HG02678 (cell line): Measurements from ENCODE around the gene YWHAG.
"Not testable (repeated sequence)": the region's sequence is repeated elsewhere in the genome, so short reads cannot be mapped to it uniquely, and the experiment has no call there.

Experiments
- ATAC-seq: cut with Tn5 transposase; IDR thresholded peaks from one replicate; pipeline ENCODE4 v1.9.1; 2021; ENCODE audit warnings: mild to moderate bottlenecking, moderate library complexity; ENCODE audit not compliant: unreplicated experiment

Gene YWHAG

DNA sequence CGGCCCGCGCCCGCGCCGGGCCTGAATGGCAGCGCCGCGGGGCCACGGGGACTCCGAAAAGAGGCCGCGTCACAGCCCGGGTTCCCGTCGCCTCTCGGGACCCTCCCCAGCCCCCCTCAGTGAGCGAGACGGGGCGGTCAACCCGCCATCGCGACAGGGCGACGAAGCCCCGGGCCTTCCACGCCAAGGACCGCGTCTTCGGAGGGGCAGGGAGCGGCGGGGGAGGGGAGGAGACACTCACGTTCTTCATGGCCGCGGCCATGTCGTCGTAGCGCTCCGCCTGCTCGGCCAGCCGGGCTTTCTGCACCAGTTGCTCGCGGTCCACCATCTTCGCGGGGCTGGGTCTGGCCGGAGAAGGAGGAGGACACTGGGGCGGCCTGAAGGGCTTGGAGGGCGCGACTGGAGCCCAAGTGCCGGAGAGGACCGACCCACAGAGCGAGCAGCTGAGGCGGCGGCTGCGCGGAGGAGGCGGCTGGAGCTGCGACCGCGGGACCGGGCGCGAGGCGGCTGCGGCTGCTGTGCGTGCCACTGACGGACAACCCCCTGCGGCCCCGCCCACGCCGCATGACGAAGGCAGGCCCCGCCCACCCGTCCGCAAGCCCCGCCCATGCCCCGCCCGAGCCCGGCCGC, at the start of gene YWHAG:
TSS of gene YWHAG (minus strand) at position 511 of the 630 bp plus-strand sequence. CDS start at position 328, 183 bp downstream.
- peak; percentile 67 for ATAC-seq

DNA sequence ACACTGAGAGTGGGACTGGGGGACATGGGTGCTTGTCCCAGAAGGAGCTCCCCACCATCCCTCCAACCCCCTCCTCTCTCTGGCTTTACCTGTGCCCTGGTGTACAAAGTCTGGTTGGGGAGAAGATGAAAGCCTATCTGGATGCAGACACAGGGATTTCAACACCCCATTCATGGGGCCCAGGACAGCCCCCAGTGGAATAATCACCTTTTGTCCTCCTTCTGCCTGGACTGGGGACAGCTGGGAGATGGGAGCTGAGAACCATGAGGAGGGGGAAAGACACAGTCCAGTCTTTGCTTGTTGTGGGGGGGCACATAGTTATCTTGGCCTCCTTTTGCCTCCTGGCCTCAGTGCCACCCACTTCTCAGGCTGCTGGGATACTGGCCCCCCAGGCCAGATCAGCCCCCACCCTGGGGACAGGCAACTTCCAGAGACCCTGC, 49.4 kb upstream of the YWHAG start:
- ATAC-seq, result no peak

DNA sequence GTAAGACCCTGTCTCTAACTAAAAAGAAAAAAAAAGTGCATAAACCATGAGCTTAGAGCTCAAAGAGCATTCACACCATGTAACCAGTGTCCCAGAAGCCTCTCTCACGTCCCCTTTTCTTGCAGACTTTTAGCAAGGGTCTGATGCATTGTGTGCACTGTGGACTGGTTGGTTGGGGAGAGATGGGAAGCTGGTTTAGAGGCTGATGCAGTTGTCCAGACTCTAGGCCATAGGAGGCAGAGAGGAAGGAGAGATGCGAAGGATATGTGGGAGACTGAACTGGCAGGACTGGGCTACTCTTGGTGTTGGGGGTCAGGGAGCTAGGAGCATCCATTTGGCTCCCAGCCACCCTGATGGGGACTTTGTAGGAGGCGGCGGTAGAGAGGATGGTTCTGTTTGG, 48.9 kb upstream of the YWHAG start:
- ATAC-seq, result no peak

DNA sequence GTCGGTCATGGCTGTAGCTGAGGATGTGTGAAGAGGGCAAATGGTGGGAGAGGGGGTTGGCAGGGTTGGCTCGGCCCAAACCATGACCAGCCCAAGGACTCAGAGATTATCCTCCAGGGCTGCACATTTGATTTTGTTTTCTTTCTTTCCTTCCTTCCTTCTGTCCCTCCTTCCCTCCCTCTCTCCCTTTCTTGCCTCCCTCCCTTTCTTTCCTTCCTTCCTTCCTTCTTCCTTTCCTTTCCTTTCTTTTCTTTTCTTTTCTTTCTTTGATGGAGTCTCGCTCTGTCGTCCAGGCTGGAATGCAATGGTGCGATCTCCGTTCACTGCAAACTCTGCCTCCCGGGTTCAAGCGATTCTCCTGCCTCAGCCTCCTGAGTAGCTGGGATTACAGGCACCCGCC, 46.9 kb upstream of the YWHAG start:
- ATAC-seq, result no peak

DNA sequence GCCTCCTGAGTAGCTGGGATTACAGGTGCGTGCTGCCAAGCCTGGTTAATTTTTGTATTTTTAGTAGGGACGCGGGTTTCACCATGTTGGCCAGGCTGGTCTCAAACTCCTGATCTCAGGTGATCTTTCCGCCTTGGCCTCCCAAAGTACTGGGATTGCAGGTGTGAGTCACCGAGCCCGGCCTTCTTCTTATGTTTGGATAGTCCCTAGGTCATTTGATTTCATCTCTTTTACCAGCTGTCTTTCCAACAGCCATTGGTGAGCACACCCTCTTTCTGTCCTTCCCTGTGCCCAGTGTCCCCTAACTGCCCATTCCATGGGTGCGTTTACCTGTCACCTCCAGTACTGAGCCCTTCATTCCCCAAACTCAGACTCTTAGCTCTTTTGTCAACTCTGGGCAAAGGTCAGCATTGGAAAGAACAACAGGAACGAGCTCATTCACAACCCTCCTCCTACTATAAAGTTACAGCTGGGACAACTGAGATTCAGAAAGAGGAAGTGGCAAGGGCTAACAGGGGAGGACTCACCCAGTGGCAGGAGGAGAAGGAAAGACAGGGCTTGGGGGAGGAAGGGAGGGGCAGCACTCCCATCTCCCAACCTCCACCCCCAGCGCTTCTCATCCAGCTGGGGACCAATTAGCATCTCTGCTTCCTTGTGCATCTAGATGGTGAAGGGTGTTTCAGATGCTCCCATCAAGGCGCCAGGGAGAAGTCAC, 45.1 kb upstream of the YWHAG start:
- no peak for ATAC-seq

DNA sequence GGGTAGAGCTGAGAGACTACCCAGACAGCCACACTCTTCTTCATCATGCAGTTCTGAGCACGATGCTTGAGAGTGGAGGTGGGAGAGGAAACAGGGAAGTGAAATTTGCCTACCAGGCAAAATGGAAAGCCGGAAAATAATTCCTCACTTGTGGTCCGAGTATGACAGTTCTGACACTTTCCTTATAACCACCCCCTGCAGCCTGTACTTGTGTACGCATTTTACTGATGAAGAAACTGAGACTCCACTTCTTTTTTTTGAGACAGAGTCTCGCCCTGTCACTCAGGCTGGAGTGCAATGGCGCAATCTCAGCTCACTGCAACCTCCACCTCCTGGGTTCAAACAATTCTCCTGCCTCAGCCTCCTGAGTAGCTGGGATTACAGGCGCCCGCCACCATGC, 44.3 kb upstream of the YWHAG start:
- ATAC-seq, result not testable (repeated sequence)

DNA sequence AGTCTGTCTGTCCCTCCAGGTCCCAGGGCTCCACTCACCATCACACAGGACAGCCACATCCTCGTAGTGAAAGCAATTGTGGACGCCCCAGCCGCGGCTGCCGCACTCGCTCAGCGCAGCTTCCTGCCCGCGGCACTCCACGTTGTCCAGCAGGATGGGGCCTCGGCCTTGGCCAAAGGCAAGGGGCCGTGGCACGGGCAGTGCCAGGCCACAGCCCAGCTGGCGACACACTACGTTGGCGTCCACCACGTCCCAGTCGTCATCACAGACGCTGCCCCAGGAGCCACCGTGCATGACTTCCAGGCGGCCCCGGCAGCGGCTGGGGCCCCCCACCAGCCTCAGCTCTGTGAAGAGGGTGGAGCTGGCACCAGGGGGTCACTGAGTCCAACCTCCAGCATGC, 41.5 kb upstream of the YWHAG start:
- no peak for ATAC-seq

DNA sequence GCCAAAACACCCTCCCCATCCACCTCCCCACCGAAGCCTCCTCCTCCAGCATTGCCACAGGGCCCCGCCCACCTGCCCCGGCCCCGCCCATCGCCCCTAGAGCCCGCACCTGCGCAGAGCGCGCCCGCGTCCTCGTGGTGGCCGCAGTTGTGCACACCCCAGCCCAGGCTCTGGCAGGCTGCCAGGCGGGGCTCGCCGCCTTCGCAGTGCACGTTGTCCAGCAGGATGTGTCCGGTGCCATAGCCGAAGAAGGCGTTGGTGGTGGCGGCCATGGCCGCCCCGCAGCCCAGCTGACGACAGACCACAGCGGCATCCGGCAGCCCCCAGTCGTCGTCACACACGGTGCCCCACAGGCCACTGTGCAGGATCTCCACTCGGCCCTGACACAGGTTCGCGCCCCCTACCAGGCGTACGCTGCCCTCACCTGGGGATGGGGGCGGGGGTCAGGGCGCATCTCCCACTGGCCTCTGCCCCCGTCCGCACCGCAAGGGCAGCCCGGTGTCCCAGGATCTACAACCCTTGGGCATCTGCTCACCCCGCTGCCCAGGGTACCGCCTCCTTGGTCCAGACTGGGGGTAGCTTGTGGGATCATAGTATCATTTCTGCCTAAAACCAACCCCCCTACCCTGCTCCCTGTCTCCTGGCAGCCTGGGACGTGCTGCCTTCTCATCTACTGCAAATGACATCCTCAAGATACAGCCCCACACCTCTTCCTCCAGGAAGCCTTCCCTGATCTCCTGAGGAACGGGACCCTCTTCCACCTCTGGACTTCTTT, 38.8 kb upstream of the YWHAG start:
- ATAC-seq, result peak; percentile 30

DNA sequence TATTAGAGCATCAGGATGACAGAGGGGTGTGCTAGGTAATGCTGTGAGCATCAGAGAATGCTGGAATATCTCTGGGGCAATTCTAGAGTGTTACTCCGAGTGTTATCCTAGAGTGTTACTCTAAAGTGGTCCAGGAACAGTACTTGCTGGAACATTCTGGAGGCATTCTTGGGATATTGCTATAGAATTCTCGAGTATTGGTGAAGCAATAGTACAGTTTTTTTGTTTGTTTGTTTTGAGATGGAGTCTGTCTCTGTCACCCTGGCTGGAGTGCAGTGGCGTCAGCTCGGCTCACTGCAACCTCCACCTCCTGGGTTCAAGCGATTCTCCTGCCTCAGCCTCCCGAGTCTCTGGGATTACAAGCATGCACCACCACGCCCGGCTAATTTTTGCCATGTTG, 38.1 kb upstream of the YWHAG start:
- no peak for ATAC-seq

DNA sequence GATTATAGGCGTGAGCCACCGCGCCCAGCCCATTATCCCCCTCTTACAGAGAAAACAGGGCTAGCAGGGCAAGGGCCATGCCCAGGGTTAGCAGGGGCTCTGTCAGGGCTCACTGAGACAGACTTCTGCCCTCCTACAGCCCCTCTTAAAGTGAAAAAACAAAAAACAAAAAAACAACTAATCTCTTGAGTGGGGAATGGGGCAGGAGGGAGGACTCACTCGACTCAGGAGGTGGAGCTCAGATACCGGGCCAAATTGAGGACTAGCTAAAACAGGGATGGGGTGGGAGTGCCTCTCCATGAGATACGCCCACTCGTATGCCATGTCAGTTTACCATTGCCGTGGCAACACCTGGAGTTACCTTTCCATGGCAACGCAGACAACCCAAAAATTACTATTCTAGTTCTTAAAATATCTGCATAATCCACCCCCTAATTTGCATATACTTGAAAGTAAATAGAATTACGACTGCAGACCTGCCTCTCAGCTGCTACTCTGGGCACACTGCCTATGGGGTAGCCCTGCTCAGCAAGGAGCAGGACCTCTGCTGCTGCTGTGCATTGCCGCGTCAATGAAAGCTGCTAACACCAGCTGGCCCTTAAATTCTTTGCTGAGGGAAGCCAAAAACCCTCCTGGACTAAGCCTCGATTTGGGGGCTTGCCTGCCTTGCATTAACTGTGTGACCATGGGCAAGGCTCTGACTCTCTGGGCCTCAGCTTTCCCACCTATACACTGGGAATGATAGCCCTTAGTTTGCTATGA, 37.4 kb upstream of the YWHAG start:
- no peak for ATAC-seq

DNA sequence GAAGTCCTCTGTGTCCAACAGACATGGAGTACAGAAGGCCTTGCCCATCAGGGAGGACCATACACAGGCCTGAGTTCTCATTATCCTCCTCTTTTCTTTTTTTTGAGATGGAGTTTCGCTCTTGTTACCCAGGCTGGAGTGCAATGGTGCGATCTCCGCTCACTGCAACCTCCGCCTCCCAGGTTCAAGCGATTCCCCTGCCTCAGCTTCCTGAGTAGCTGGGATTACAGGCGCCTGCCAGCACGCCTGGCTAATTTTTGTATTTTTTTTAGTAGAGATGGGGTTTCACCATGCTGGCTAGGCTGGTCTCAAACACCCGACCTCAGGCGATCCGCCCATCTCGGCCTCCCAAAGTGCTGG, 36.8 kb upstream of the YWHAG start:
- ATAC-seq, result not testable (repeated sequence)

DNA sequence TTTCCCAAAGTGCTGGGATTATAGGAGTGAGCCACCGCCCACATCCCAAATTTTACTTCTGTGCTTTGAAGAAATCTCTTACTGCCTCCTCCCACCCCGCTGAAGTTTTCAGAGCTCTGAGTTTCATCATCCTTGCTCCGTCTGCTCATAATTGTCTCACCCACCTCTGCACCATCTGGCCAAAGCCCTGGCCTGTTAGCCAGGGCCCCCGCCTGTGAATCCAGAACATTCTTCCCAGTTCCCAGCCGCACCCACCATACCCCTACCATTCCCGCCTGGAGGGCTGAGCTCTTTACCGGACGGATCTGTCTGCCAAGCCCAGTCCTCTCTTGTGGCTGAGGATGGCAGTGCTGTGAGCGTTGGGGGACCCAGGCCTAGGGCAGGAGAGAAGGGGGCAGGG, 36.2 kb upstream of the YWHAG start:
- ATAC-seq, result no peak

DNA sequence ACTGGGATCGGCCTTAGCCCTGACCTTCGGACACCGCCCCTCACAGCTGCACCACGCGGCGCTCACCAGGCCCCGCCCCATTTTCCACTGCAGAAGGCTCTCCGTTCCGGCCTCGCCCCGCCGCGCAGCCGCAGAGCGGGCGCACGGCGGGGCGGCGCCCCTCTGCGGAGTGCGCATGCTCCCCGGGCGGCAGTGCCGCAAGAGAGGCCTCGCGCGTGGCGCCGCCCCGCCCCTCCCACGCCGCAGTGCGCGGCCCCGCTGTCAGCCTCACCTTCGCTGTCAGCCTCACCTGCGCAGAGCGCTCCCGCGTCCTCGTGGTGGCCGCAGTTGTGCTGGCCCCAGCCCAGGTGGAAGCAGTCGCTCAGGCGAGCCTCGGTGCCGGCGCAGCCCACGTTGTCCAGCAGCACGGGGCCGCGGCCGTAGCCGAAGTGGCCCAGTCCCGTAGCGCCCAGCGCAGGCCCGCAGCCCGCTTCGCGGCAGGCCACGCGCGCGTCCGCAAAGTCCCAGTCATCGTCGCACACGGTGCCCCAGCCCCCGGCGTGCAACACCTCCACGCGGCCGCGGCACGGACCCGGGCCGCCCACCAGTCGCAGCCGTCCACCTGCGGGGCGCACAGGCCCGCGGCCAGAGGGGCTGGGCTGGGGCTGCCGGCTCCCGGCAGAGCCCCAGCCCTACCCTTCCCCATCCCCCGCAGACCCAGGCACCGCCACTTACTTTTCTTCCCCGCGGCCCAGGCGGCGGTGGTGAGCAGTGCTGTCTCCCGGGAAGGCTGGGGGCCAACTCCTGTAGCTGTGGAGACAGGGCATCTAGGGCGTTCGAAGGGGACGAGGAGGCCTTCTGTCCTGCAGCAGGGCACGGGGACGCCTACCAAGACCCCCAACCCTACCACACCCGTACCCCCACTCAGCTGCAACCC, 34.6 kb upstream of the YWHAG start:
- peak; percentile 86 for ATAC-seq

DNA sequence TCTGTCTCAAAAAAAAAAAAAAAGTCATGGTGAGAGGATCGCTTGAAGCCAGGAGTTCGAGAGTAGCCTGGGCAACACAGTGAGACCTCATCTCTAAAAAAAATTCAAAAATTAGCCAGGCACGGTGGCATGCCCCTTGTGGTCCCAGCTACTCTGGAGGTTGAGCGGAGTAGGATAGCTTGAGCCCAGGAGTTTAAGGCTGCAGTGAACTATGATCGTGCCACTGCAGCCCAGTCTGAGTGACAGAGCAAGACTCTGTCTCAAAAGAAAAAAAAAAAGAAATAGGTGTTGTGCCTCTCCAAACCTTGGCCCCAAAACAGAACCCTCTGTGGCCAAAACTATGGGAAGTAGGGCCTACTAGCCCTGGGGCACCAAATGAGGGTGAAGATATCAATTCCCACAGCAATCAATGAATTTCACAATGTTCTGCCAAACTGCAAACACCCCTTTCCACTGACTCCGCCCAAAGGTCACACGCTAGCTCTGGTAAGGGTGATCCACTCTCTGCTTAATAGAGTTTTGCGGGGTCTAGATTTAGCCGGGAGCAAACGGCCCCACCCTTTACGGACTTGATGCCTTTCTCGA, 33.8 kb upstream of the YWHAG start:
- ATAC-seq, result no peak

DNA sequence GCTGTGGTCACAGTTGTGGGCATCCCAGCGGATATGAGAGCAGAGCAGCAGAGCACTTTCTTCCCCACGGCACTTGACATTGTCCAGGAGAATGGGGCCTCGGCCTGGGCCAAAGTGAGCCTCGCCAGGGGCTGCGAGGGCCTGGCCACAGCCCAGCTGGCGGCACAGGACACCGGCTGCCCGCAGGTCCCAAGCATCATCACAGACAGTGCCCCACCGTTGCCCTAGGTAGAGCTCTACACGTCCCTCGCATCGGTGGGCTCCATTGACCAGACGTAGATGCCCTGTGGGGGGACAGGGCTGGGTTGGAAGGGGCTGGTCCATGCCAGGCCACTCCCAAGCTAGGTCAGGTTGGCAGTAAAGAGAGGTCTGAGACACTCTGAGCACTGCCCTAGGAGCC, 31.3 kb upstream of the YWHAG start:
- no peak for ATAC-seq

DNA sequence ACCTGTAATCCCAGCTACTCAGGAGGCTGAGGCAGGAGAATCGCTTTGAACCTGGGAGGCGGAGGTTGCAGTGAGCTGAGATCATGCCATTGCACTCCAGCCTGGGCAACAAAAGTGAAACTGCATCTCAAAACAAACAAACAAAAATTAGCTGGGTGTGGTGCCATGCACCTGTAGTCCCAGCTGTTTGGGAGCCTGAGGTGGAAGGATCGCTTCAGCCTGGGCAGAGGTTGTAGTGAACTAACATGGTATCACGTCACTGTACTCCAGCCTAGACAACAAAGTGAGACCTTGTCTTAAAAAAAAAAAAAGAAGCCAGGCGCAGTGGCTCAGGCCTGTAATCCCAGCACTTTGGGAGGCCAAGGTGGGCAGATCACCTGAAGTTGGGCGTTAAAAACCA, 29.0 kb upstream of the YWHAG start:
- ATAC-seq, result not testable (repeated sequence)

DNA sequence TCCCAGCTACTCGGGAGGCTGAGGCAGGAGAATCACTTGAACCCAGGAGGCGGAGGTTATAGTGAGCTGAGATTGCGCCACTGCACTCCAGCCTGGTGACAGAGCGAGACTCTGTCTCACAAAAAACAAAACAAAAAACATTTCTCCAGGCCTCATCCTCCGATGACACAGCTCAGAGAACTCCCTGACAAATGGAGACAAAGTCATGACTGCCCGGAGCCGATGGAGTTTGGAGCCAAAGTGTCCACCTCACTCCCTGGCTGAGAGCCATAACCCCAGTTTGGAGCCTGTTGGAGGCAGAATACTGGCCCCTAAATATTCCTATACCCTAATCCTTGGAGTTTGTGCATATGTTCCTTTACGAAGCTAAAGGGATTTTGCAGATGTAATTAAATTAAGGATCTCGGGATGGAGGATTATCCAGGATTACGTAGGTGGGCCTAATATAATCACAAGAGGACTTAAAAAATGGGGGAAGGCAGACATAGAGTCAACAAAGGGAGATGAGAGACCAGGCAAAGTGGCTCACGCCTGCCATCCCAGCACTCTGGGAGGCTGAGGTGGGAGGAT, 28.0 kb upstream of the YWHAG start:
- no peak for ATAC-seq

DNA sequence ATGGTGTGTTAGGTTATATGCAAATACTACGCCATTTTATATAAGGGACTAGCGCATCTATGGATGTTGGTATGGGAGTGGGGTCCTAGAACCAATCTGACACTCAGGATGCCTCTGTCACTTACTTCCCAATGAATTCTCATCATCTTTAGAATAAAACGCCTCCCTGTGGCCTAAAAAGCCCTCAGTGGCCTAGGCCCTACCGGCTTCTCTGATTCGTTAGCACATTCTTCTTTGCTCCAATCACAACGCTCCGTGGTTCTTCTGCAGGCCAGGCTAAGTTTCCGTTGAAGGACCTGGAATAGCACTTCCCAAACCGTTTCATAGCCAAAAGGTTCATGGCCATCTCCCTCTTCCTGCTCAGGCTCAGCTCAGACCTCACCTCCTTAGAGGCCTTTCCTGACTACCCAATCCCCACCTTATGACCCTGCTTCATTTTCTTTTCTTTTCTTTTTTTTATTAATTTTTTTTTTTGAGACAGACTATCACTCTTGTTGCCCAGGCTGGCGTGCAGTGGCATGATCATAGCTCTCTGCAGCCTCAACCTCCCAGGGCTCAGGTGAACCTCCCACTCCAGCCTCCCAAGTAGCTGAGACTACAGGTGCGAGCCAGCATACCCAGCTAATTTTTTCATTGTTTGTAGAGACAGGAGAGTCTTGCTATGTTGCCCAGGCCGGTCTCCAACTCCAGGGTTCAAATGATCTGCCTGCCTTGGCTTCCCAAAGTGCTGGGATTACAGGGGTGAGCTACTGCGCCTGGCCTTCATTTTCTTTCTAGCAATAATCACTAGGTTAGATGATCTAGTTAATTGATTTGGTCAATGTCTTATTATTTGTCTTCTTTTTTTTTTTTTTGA, 24.5 kb upstream of the YWHAG start:
- ATAC-seq, result no peak

DNA sequence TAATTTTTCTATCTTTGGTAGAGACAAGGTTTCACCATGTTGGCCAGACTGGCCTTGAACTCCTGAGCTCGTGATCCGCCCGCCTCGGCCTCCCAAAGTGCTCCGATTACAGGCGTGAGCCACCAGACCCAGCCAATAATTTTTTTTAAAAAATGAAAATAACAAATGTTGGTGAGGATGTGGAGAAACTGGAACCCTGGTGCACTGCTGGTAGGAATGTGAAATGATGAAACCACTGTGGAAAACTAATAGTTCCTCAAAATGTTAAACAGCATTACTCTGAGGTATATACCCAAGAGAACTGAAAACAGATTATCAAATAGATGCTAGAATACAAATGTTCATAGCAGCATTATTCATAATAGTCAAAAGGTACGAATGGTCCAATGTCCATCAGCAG, 23.0 kb upstream of the YWHAG start:
- no peak for ATAC-seq
